GM18951 (cell line): ENCODE data around the gene KCNK5.

Source experiments
- POLR2A ChIP-seq: IDR thresholded peaks from 4 replicates; pipeline ENCODE4 v1.6.1; 2011; ENCODE audit warnings: mild to moderate bottlenecking; ENCODE audit not compliant: insufficient read length, insufficient read depth; ENCODE audit errors: extremely low read depth
- in situ Hi-C: fragments of 300-500 bp; cut with MboI; formaldehyde crosslinking; loops from one replicate; pipeline ENCODE4 v1.12.0; 2022; ENCODE audit warnings: low sequenced_read_pairs, mixed read lengths, inconsistent platforms; ENCODE audit not compliant: unreplicated experiment

KCNK5 gene

GRCh38 chr6:39217177-39217864 is 12.0 kb downstream of the KCNK5 start:
- no peak for TF ChIP-seq POLR2A
- in situ Hi-C loops, result no loop called here

GRCh38 chr6:39215640-39216158 is 13.6 kb downstream of the KCNK5 start:
- in situ Hi-C loops, result no loop called here

GRCh38 chr6:39214846-39215639 is 14.2 kb downstream of the KCNK5 start:
- in situ Hi-C loops, result no loop called here
- TF ChIP-seq POLR2A, result no peak

More at GRCh38 chr6:39215640-39216158, 13.6 kb downstream of the KCNK5 start:
- no peak for TF ChIP-seq POLR2A

GRCh38 chr6:39214120-39214813 is 15.0 kb downstream of the KCNK5 start:
- TF ChIP-seq POLR2A, result no peak
- in situ Hi-C loops, result no loop called here

GRCh38 chr6:39213195-39213920 is 15.9 kb downstream of the KCNK5 start:
- no peak for TF ChIP-seq POLR2A
- in situ Hi-C loops, result no loop called here

- no peak for TF ChIP-seq POLR2A
- in situ Hi-C loops, result no loop called here
Measured at GRCh38 chr6:39211183-39211582, 18.1 kb downstream of the KCNK5 start.

GRCh38 chr6:39210450-39210849 is 18.8 kb downstream of the KCNK5 start:
- in situ Hi-C loops, result no loop called here
- no peak for TF ChIP-seq POLR2A

GRCh38 chr6:39209911-39210310 is 19.4 kb downstream of the KCNK5 start:
- in situ Hi-C loops, result no loop called here
- TF ChIP-seq POLR2A, result no peak

GRCh38 chr6:39209360-39209811 is 19.9 kb downstream of the KCNK5 start:
- no peak for TF ChIP-seq POLR2A
- in situ Hi-C loops, result no loop called here

- TF ChIP-seq POLR2A, result no peak
- in situ Hi-C loops, result no loop called here
Measured at GRCh38 chr6:39208223-39208739, 21.0 kb downstream of the KCNK5 start.

- no peak for TF ChIP-seq POLR2A
- in situ Hi-C loops, result no loop called here
Measured at GRCh38 chr6:39207416-39208222, 21.7 kb downstream of the KCNK5 start.
